Glutamatergic neuron (in vitro differentiated cells): ENCODE results near the gene PHOX2B. TPM values are rescaled to one million over a fixed set of nuclear protein-coding genes. Genes with fewer than 3 reads are reported as not detected.

Source experiments
- DNase-seq: peaks from one replicate; pipeline ENCODE4 v3.0.0; 2022
- H3K27ac Mint-ChIP-seq: one replicate; pipeline ENCODE4 v1.8.0; 2020; ENCODE audit warnings: mild to moderate bottlenecking, mixed read lengths, inconsistent platforms; ENCODE audit not compliant: unreplicated experiment
- H3K27me3 Mint-ChIP-seq: one replicate; pipeline ENCODE4 v1.8.0; 2020; ENCODE audit warnings: mild to moderate bottlenecking, moderate library complexity, mixed read lengths, inconsistent platforms; ENCODE audit not compliant: unreplicated experiment
- H3K36me3 Mint-ChIP-seq: one replicate; pipeline ENCODE4 v1.8.0; 2020; ENCODE audit warnings: mild to moderate bottlenecking, mixed read lengths, inconsistent platforms; ENCODE audit not compliant: unreplicated experiment
- H3K4me1 Mint-ChIP-seq: one replicate; pipeline ENCODE4 v1.8.0; 2020; ENCODE audit warnings: mild to moderate bottlenecking, low read depth, mixed read lengths, inconsistent platforms; ENCODE audit not compliant: unreplicated experiment
- H3K4me3 Mint-ChIP-seq: one replicate; pipeline ENCODE4 v1.8.0; 2020; ENCODE audit warnings: mild to moderate bottlenecking, mixed read lengths, inconsistent platforms; ENCODE audit not compliant: unreplicated experiment
- H3K9me3 Mint-ChIP-seq: one replicate; pipeline ENCODE4 v1.8.0; 2020; ENCODE audit warnings: mild to moderate bottlenecking, moderate library complexity, mixed read lengths, inconsistent platforms; ENCODE audit not compliant: unreplicated experiment
- CTCF ChIP-seq: fragments of 200-600 bp; sonication (generic); IDR thresholded peaks from one replicate; pipeline ENCODE4 v1.5.0; 2021; ENCODE audit not compliant: partially characterized antibody, unreplicated experiment
- total RNA-seq: library from RNA; stranded (reverse); fragmentation: NEBNext Ultra II Directional; extraction: Animal tissue kit (Norgen Biotek cat#: 25700); gene quantifications from one replicate; pipeline ENCODE4 v1.2.1, GENCODE V29; 2021; ENCODE audit not compliant: unreplicated experiment

The PHOX2B gene
- total RNA-seq, 1 donor from 2014 or later, result 101 TPM

- peaks cover 3% of the 10 kb centered on the region for H3K36me3 Mint-ChIP-seq
- H3K27ac Mint-ChIP-seq, result peak overlapping the region; percentile 85
- H3K4me1 Mint-ChIP-seq, result peaks cover 47% of the 10 kb centered on the region
- peaks cover 33% of the 10 kb centered on the region for H3K9me3 Mint-ChIP-seq
- H3K4me3 Mint-ChIP-seq, result peak overlapping the region; percentile 58
- peaks cover 39% of the 10 kb centered on the region for H3K27me3 Mint-ChIP-seq
- no peak for TF ChIP-seq CTCF
- no peak for DNase-seq
Measured at GRCh38 chr4:41752081-41752836, 3.7 kb upstream of the PHOX2B start.

GRCh38 chr4:41751449-41752061 is 3.0 kb upstream of the PHOX2B start:
- H3K9me3 Mint-ChIP-seq, result peaks cover 34% of the 10 kb centered on the region
- peak overlapping the region; percentile 95 for H3K27ac Mint-ChIP-seq
- H3K4me3 Mint-ChIP-seq, result peak overlapping the region; percentile 85
- peak; percentile 63 for DNase-seq
- H3K36me3 Mint-ChIP-seq, result peaks cover 3% of the 10 kb centered on the region
- peaks cover 44% of the 10 kb centered on the region for H3K27me3 Mint-ChIP-seq
- TF ChIP-seq CTCF, result peak; percentile 48
- peaks cover 44% of the 10 kb centered on the region for H3K4me1 Mint-ChIP-seq

- peaks cover 36% of the 10 kb centered on the region for H3K9me3 Mint-ChIP-seq
- H3K4me3 Mint-ChIP-seq, result peak overlapping the region; percentile 85
- H3K27ac Mint-ChIP-seq, result peak overlapping the region; percentile 95
- H3K27me3 Mint-ChIP-seq, result peaks cover 48% of the 10 kb centered on the region
- DNase-seq, result peak; percentile 49
- peaks cover 44% of the 10 kb centered on the region for H3K4me1 Mint-ChIP-seq
- peaks cover 3% of the 10 kb centered on the region for H3K36me3 Mint-ChIP-seq
- TF ChIP-seq CTCF, result no peak
Measured at GRCh38 chr4:41750626-41751448, 2.3 kb upstream of the PHOX2B start.

- H3K36me3 Mint-ChIP-seq, result no peaks in the 10 kb centered on the region
- peak overlapping the region; percentile 85 for H3K4me3 Mint-ChIP-seq
- no peak for DNase-seq
- peaks cover 37% of the 10 kb centered on the region for H3K9me3 Mint-ChIP-seq
- H3K27me3 Mint-ChIP-seq, result peaks cover 51% of the 10 kb centered on the region
- peaks cover 38% of the 10 kb centered on the region for H3K4me1 Mint-ChIP-seq
- peak overlapping the region; percentile 95 for H3K27ac Mint-ChIP-seq
- no peak for TF ChIP-seq CTCF
Measured at GRCh38 chr4:41750121-41750625, 1.6 kb upstream of the PHOX2B start.
